ENCODE results near the gene TBC1D13. TPM values are rescaled to one million over a fixed set of nuclear protein-coding genes. Genes with fewer than 3 reads are reported as not detected.

Gene TBC1D13
- total and polyA plus RNA-seq, 9 of the 15 experiments (the other 6 are each of a cell fraction or from before 2014, with no cell fraction given): 2.3 to 28.7 (median 11.4) TPM

DNA sequence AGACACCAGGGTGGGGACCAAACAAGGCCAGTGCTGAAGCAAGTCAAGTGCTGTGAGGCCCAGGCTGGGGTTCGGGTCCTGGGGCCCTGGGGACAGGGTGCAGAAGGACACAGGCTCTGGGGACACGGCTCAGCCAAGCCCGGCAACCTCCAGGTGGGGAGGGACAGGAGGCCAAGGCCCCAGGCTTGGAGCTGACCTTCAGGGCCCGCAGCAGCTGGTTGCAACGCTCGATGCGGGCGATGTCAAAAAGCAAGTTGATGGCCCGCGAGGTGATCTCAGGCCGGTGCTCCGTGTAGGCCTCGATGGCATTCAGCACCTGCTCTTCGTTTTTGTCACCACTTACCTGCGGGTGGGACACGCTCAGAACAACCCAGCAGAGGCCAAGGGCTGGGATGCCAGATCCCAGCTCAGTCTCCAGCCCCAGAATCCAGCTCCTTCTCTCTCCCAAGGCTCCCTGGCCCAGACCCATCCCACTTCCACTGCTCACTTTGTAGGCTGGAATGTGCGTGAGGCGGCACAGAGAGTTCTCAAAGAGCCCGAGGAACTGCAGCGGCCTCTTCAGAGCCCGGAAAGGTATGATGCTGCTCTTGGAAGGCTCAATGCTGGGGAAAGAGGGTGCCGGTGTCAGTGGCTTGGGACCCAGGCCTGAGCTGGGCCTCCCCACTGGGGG, 36.0 kb upstream of the TBC1D13 start:
- H3K4me3 ChIP-seq: no peak overlapping the region
- no peaks in the 10 kb centered on the region for H3K79me2 ChIP-seq (ENCODE audit: control insufficient read depth, insufficient read depth, low read length)
- ChIA-PET POLR2A (interaction anchor here (0.6 to 1.7 kb wide), 5 partner anchors 10 to 176 kb away, joined by 3 to 7 read pairs (median 4); no protein-coding TSS in a partner anchor), CTCF (ENCODE audit: low intra/inter-chr PET ratio) (no interaction called here)
- 78% methylated on average over 21 of the region's 22 CpGs for WGBS (ENCODE audit: insufficient coverage, low coverage, missing lambda C conversion rate)
- no TSS peak for BruUV-seq (replicated peaks)
- FAIRE-seq (no peak), DNase-seq (ENCODE audit: extremely low read depth in 1 of 4, low spot score in 3 of 4) (no peak), ATAC-seq (no peak)
- peaks cover 0 to 10% of the 10 kb centered on the region in 2 experiments; a peak in 1 of 5 replicates for H3K4me1 ChIP-seq (replicated peaks in 1 of 2; ENCODE audit: control insufficient read depth in 2 of 2, insufficient read depth in 2 of 2, low read length in 2 of 2)
- no peaks in the 10 kb centered on the region for H3K9me1 ChIP-seq (ENCODE audit: control insufficient read depth, insufficient read depth, low read length)
- intact Hi-C loops (cut with micrococcal nuclease): no loop called here
- peak overlapping the region in 1 of 2 experiments; percentile 2; a peak in 1 of 4 replicates for H3K9ac ChIP-seq (ENCODE audit: insufficient read depth in 1 of 2, low read depth in 2 of 2, low read length in 2 of 2)
- TF ChIP-seq ZNF143 (CRISPR knock-in tag; IDR thresholded peaks at IDR 0.05): no peak
- TF ChIP-seq SAFB (IDR thresholded peaks at IDR 0.05; ENCODE audit: borderline replicate concordance, low read depth, low read length): no peak
- TF ChIP-seq, protein P1, sequence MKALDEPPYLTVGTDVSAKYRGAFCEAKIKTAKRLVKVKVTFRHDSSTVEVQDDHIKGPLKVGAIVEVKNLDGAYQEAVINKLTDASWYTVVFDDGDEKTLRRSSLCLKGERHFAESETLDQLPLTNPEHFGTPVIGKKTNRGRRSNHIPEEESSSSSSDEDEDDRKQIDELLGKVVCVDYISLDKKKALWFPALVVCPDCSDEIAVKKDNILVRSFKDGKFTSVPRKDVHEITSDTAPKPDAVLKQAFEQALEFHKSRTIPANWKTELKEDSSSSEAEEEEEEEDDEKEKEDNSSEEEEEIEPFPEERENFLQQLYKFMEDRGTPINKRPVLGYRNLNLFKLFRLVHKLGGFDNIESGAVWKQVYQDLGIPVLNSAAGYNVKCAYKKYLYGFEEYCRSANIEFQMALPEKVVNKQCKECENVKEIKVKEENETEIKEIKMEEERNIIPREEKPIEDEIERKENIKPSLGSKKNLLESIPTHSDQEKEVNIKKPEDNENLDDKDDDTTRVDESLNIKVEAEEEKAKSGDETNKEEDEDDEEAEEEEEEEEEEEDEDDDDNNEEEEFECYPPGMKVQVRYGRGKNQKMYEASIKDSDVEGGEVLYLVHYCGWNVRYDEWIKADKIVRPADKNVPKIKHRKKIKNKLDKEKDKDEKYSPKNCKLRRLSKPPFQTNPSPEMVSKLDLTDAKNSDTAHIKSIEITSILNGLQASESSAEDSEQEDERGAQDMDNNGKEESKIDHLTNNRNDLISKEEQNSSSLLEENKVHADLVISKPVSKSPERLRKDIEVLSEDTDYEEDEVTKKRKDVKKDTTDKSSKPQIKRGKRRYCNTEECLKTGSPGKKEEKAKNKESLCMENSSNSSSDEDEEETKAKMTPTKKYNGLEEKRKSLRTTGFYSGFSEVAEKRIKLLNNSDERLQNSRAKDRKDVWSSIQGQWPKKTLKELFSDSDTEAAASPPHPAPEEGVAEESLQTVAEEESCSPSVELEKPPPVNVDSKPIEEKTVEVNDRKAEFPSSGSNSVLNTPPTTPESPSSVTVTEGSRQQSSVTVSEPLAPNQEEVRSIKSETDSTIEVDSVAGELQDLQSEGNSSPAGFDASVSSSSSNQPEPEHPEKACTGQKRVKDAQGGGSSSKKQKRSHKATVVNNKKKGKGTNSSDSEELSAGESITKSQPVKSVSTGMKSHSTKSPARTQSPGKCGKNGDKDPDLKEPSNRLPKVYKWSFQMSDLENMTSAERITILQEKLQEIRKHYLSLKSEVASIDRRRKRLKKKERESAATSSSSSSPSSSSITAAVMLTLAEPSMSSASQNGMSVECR (CRISPR knock-in tag; IDR thresholded peaks at IDR 0.05): no peak
- no peak for TF ChIP-seq FOXK2 (conservative IDR thresholded peaks at IDR 0.05 in 1 of 2, IDR thresholded peaks at IDR 0.05 in 1 of 2; ENCODE audit: low read depth in 2 of 2)
- TF ChIP-seq ZNF316 (IDR thresholded peaks at IDR 0.05): no peak
- TF ChIP-seq, protein P2, sequence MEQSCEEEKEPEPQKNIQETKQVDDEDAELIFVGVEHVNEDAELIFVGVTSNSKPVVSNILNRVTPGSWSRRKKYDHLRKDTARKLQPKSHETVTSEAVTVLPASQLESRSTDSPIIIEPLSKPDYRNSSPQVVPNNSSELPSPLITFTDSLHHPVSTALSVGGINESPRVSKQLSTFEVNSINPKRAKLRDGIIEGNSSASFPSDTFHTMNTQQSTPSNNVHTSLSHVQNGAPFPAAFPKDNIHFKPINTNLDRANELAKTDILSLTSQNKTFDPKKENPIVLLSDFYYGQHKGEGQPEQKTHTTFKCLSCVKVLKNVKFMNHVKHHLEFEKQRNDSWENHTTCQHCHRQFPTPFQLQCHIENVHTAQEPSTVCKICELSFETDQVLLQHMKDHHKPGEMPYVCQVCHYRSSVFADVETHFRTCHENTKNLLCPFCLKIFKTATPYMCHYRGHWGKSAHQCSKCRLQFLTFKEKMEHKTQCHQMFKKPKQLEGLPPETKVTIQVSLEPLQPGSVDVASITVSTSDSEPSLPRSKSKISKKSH (CRISPR knock-in tag; IDR thresholded peaks at IDR 0.05): no peak
- no peak for TF ChIP-seq TEAD4 (IDR thresholded peaks at IDR 0.05; ENCODE audit: low read length)
- TF ChIP-seq TEAD4 (CRISPR knock-in tag; IDR thresholded peaks at IDR 0.05; ENCODE audit: borderline replicate concordance): no peak
- TF ChIP-seq KAT2B (IDR thresholded peaks at IDR 0.05; ENCODE audit: low read depth, low read length): no peak
- TF ChIP-seq, protein P3, sequence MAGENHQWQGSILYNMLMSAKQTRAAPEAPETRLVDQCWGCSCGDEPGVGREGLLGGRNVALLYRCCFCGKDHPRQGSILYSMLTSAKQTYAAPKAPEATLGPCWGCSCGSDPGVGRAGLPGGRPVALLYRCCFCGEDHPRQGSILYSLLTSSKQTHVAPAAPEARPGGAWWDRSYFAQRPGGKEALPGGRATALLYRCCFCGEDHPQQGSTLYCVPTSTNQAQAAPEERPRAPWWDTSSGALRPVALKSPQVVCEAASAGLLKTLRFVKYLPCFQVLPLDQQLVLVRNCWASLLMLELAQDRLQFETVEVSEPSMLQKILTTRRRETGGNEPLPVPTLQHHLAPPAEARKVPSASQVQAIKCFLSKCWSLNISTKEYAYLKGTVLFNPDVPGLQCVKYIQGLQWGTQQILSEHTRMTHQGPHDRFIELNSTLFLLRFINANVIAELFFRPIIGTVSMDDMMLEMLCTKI (IDR thresholded peaks at IDR 0.05; ENCODE audit: partially characterized antibody): no peak
- no peak for TF ChIP-seq ZNF165 (CRISPR knock-in tag; IDR thresholded peaks at IDR 0.05; ENCODE audit: borderline replicate concordance)
- no peak for TF ChIP-seq ELF4 (CRISPR knock-in tag; IDR thresholded peaks at IDR 0.05)
- no peak for TF ChIP-seq IRF2 (CRISPR knock-in tag; IDR thresholded peaks at IDR 0.05)
- no peak for TF ChIP-seq MBD2 (IDR thresholded peaks at IDR 0.05; ENCODE audit: borderline replicate concordance, low read depth)
- TF ChIP-seq NFYB (IDR thresholded peaks at IDR 0.05; ENCODE audit: extremely low read depth, insufficient read length): no peak
- no peak for TF ChIP-seq PTRF (tag; IDR thresholded peaks at IDR 0.05)
- H2AFZ ChIP-seq (ENCODE audit: low read depth, low read length): no peak overlapping the region
- H3K4me2 ChIP-seq (ENCODE audit: insufficient read depth, low read length): no peak overlapping the region
- H4K20me1 ChIP-seq (replicated peaks; ENCODE audit: control insufficient read depth, insufficient read depth, low read length): no peaks in the 10 kb centered on the region
- H3K27me3 ChIP-seq (ENCODE audit: control insufficient read depth in 2 of 2, insufficient read depth in 2 of 2, low read length in 2 of 2): no peaks in the 10 kb centered on the region
- in situ Hi-C loops (cut with MboI): no loop called here
- H3K9me3 ChIP-seq (replicated peaks; ENCODE audit: control insufficient read depth, insufficient read depth, low read depth, low read length): no peaks in the 10 kb centered on the region
- H3K36me3 ChIP-seq (ENCODE audit: control insufficient read depth, insufficient read depth, low read length): peaks cover 10% of the 10 kb centered on the region; the same call in 2 of the 3 replicates
- H3K27ac ChIP-seq (ENCODE audit: extremely low read depth, low read depth, low read length): no peak overlapping the region
